Gastroesophageal sphincter (tissue), 4 donors: ENCODE results near the gene CUX1. TPM values are rescaled to one million over a fixed set of nuclear protein-coding genes. Genes with fewer than 3 reads are reported as not detected.

Experiments
- ATAC-seq: fragments of 150-250 bp; one replicate; pipeline ENCODE4 v1.9.1; 2016; ENCODE audit warnings: mild to moderate bottlenecking, moderate library complexity
- H3K27ac ChIP-seq, 4 donors: fragments of 200-600 bp; sonication (generic) in 3 of 4; 1 replicate in 3 of 4; 2 replicates in 1 of 4; pipeline ENCODE4 v1.5.1; 2016 to 2019
- H3K27me3 ChIP-seq: fragments of 200-600 bp; sonication (generic); one replicate; pipeline ENCODE4 v1.5.1; 2019
- H3K36me3 ChIP-seq, 2 donors: fragments of 200-600 bp; sonication (generic); one replicate each; pipeline ENCODE4 v1.5.1; 2019; ENCODE audit warnings: control low read depth in 1 of 2
- H3K4me1 ChIP-seq, 3 donors: fragments of 200-600 bp; sonication (generic); 1 replicate in 2 of 3; 2 replicates in 1 of 3; pipeline ENCODE4 v1.5.1; 2016 to 2019; ENCODE audit warnings: control low read depth in 2 of 3
- H3K4me3 ChIP-seq, 2 donors: fragments of 200-600 bp; sonication (generic); one replicate each; pipeline ENCODE4 v1.5.1; 2019; ENCODE audit warnings: mild to moderate bottlenecking in 1 of 2, moderate library complexity in 1 of 2
- H3K9me3 ChIP-seq, 3 donors: fragments of 200-600 bp; sonication (generic); one replicate each; pipeline ENCODE4 v1.5.1; 2017 to 2019; ENCODE audit warnings: control low read depth in 2 of 3
- EP300 ChIP-seq: sonication (generic); formaldehyde crosslinking; IDR thresholded peaks from one replicate; pipeline ENCODE4 v1.6.1; 2017; ENCODE audit warnings: antibody characterized with exemption, mild to moderate bottlenecking
- POLR2A ChIP-seq, 2 donors: fragments of 450-650 bp; IDR thresholded peaks; one replicate each; pipeline ENCODE4 v1.6.1; 2017; ENCODE audit warnings: antibody characterized with exemption in 2 of 2, mild to moderate bottlenecking in 2 of 2, moderate library complexity in 1 of 2
- POLR2AphosphoS5 ChIP-seq: sonication (generic); formaldehyde crosslinking; IDR thresholded peaks from one replicate; pipeline ENCODE4 v1.6.1; 2017; ENCODE audit warnings: antibody characterized with exemption
- WGBS, 2 donors: methylation state at CpG; one replicate each; pipeline ENCODE4 v1.1.5; 2018; ENCODE audit warnings: low coverage in 1 of 2; 5-methylcytosine and 5-hydroxymethylcytosine counted together
- total RNA-seq, 4 donors: library from RNA; depleted of rRNA; stranded (reverse); fragments of >200 nt; gene quantifications; one replicate each; pipeline ENCODE4 v1.1.0, GENCODE V29; 2016
- TF ChIP-seq, protein P1 (sequence below), 4 experiments: fragments of 200-600 bp in 2 of 4; fragments of 450-650 bp in 2 of 4; sonication (generic) in 1 of 4; IDR thresholded peaks; one replicate each; pipeline ENCODE4 v1.5.1; 2017 to 2019; ENCODE audit warnings: antibody characterized with exemption in 4 of 4, mild to moderate bottlenecking in 2 of 4, moderate library complexity in 2 of 4

Gene CUX1
- total RNA-seq, 4 donors from 2014 or later: 84.4 to 134 (median 110) TPM

DNA sequence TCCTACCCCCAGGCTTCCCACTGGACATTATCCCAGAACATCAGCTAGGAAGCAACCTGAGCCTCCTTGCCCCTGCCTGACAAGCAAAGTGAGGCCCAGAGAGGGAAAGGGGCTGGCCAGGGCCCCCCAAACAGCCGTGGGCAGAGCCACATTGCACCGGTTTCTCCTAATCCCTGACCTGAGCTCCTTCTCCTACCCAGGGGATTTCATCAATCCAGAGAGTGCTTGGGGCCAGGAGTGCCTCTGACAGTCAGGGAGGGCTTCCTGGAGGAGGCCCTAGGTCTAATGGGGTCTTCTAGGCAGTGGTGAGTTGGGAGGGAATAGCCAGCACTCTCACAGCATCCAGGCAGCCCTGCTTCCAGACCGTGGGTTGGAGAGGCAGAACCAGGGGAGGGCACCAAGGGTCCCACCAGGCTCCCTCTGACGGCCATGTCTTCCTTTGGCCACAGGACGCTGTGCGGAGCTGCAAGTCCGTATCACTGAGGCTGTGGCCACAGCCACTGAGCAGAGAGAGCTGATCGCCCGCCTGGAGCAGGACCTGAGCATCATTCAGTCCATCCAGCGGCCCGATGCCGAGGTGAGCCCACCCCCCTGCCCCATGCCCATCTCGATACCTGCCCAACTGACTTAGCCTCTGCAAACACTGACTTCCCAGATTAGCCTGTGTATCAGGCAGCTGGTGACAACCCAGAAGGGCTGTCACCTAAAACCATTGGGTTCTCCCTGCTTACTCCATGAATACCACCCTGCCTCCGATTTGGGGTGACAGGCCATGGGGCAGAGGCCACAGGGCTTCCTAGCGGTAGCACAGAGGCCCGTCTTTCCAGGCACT, 455.7 kb downstream of the CUX1 start:
- Histone ChIP-seq H3K4me3 (no peak overlapping the region), H3K4me1 (peaks cover 0 to 9% (median 0%) of the 10 kb centered on the region in 3 donors), H3K27ac (no peak overlapping the region), H3K36me3 (peaks cover 0 to 5% of the 10 kb centered on the region in 2 donors), H3K27me3 (no peaks in the 10 kb centered on the region), H3K9me3 (no peaks in the 10 kb centered on the region)
- WGBS, 2 donors: 100% methylated on average over 2 of the region's 16 CpGs; no CpG with 5 or more reads in 1 of the 2 donors
- TF ChIP-seq, protein P1, sequence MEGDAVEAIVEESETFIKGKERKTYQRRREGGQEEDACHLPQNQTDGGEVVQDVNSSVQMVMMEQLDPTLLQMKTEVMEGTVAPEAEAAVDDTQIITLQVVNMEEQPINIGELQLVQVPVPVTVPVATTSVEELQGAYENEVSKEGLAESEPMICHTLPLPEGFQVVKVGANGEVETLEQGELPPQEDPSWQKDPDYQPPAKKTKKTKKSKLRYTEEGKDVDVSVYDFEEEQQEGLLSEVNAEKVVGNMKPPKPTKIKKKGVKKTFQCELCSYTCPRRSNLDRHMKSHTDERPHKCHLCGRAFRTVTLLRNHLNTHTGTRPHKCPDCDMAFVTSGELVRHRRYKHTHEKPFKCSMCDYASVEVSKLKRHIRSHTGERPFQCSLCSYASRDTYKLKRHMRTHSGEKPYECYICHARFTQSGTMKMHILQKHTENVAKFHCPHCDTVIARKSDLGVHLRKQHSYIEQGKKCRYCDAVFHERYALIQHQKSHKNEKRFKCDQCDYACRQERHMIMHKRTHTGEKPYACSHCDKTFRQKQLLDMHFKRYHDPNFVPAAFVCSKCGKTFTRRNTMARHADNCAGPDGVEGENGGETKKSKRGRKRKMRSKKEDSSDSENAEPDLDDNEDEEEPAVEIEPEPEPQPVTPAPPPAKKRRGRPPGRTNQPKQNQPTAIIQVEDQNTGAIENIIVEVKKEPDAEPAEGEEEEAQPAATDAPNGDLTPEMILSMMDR (IDR thresholded peaks at IDR 0.05): no peak
- TF ChIP-seq EP300: no peak
- no peak for TF ChIP-seq POLR2AphosphoS5
- no peak for TF ChIP-seq POLR2A (IDR thresholded peaks at IDR 0.05)
- no peak for ATAC-seq

DNA sequence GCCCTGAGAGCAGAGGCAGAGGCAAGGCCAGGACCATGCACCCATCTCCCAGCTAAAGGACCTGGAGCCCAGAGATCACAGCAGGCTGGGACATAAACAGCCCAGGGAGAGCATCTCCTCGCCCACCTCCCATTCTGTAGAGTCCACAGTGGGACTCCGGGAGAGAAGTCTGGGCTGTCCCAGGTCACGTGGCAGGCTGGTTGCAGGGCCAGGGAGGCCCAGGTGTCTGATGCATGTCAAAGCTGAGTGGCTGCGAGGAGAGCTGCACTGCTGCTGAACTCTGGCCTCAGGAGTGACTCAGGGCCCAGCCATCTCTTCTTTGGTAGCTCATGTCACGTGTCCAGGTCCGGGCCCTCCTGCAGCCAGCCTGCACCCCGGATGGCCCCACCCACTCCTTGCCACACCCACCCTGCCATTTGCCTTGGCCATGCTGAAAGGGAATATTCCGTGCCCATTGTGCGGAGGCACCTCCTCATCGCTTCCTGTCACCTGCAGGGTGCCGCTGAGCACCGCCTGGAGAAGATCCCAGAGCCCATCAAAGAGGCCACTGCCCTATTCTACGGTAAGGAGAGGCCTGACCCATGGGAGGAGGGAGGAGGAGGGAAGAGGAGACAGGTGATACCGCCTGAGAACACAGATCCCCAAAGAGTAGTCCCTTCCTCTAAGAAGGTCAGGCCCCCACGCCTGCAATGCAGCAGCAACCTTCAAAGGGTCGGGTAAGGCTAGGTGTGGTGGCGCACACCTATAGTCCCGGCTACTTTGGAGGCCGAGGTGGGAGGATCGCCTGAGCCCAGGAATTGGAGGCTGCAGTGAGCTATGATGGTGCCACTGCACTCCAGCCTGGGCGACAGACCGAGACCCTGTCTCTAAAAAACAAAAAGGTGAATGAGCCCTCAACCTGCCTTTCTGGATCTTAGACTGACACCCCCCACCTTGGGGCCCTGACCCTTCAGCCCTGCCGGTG, 456.6 kb downstream of the CUX1 start:
- ATAC-seq: no peak
- Histone ChIP-seq H3K4me3 (no peak overlapping the region), H3K9me3 (no peaks in the 10 kb centered on the region), H3K27ac (no peak overlapping the region), H3K27me3 (no peaks in the 10 kb centered on the region), H3K36me3 (peaks cover 0 to 5% of the 10 kb centered on the region in 2 donors), H3K4me1 (peaks cover 0 to 9% (median 0%) of the 10 kb centered on the region in 3 donors)
- WGBS, 2 donors: 100% methylated on average over 1 of the region's 23 CpGs; no CpG with 5 or more reads in 1 of the 2 donors
- no peak for TF ChIP-seq POLR2AphosphoS5
- TF ChIP-seq, protein P1 (IDR thresholded peaks at IDR 0.05): no peak
- no peak for TF ChIP-seq EP300
- no peak for TF ChIP-seq POLR2A (IDR thresholded peaks at IDR 0.05)

DNA sequence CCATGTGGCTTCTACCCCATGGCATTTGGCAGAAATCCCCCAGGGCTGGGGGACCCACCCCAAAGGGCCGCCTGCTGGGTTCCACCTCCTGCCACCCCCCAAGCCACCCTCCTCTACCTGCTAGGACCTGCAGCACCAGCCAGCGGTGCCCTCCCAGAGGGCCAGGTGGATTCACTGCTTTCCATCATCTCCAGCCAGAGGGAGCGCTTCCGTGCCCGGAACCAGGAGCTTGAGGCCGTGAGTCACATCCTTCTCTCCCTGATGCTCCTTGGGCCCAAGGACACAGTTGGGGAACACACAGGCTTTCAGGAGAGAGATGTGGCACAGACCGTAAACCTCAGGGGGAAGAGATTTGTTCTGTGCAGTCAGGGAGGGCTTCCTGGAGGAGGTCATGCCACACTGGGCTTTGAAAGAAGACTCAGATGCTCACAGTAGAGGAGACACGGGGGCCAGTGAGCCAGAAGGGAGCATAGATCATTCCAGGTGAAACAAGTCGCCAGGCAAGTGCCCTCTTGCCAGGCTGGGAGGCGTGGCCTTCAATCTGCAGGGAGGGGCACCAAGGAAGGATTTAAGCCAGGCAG, 457.8 kb downstream of the CUX1 start:
- 88% methylated on average over 3 of the region's 10 CpGs; no CpG with 5 or more reads in 1 of the 2 donors for WGBS, 2 donors
- no peak overlapping the region for H3K4me3 ChIP-seq
- peaks cover 0 to 15% (median 0%) of the 10 kb centered on the region in 3 donors for H3K4me1 ChIP-seq
- TF ChIP-seq, protein P1 (IDR thresholded peaks at IDR 0.05): no peak
- no peak for TF ChIP-seq POLR2AphosphoS5
- TF ChIP-seq POLR2A (IDR thresholded peaks at IDR 0.05): no peak
- no peak for TF ChIP-seq EP300
- no peaks in the 10 kb centered on the region for H3K27me3 ChIP-seq
- H3K36me3 ChIP-seq: peaks cover 0 to 5% of the 10 kb centered on the region in 2 donors
- H3K9me3 ChIP-seq: no peaks in the 10 kb centered on the region
- H3K27ac ChIP-seq: no peak overlapping the region
- ATAC-seq: no peak

GRCh38 chr7:102277901-102278300, 460.5 kb downstream of the CUX1 start:
- peaks cover 0 to 5% of the 10 kb centered on the region in 2 donors for H3K36me3 ChIP-seq
- ATAC-seq: no peak
- TF ChIP-seq, protein P1 (IDR thresholded peaks at IDR 0.05): no peak
- no peak for TF ChIP-seq POLR2AphosphoS5
- no peak for TF ChIP-seq EP300
- TF ChIP-seq POLR2A (IDR thresholded peaks at IDR 0.05): no peak

More at GRCh38 chr7:102277901-102278300, 460.5 kb downstream of the CUX1 start:
- Histone ChIP-seq H3K27ac (no peak overlapping the region), H3K27me3 (no peaks in the 10 kb centered on the region), H3K9me3 (no peaks in the 10 kb centered on the region), H3K4me1 (peaks cover 0 to 6% (median 0%) of the 10 kb centered on the region in 3 donors), H3K4me3 (no peak overlapping the region)
- 90% methylated on average over 4 of the region's 10 CpGs; no CpG with 5 or more reads in 1 of the 2 donors for WGBS, 2 donors
